Stimulated activated CD4-positive, alpha-beta T cell treated with anti-CD3 and anti-CD28 coated beads, TNF-alpha, amount 100 ng/mL, for 48 hours (primary cell): ENCODE results near the gene MS4A3.
"Not testable (repeated sequence)": the region's sequence is repeated elsewhere in the genome, so short reads cannot be mapped to it uniquely, and the experiment has no call there.

Experiments
- DNase-seq, 3 donors: peaks; one replicate each; pipeline ENCODE4 v3.0.0-alpha.2; 2020; ENCODE audit warnings: low read depth in 3 of 3

The MS4A3 gene

DNA sequence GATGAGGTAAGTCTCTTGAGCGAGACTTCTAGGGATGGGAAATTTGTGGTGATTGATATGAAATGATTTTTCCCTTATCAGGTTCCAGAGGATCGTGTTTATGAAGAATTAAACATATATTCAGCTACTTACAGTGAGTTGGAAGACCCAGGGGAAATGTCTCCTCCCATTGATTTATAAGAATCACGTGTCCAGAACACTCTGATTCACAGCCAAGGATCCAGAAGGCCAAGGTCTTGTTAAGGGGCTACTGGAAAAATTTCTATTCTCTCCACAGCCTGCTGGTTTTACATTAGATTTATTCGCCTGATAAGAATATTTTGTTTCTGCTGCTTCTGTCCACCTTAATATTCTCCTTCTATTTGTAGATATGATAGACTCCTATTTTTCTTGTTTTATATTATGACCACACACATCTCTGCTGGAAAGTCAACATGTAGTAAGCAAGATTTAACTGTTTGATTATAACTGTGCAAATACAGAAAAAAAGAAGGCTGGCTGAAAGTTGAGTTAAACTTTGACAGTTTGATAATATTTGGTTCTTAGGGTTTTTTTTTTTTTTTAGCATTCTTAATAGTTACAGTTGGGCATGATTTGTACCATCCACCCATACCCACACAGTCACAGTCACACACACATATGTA lies 39.1 kb downstream of the MS4A3 start:
- no peak for DNase-seq

DNA sequence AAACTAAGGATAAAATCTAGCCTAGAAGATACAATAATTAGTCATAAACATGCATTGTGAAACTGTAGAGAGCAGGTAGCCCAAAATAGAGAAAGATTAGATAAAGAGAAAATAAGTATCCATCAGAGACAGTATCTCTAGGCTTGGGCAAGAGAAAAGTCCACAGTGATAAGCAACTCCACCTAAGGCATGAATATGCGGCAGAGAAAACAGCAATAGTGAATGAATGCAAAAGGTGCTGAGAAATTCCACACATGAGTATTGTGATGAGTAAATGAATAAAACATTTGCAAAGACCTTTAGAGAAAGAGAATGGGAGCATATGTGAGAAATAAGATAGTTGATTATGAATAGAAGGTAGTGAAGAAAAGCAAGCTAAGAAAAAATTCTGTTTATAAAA lies 40.7 kb downstream of the MS4A3 start:
- no peak for DNase-seq

DNA sequence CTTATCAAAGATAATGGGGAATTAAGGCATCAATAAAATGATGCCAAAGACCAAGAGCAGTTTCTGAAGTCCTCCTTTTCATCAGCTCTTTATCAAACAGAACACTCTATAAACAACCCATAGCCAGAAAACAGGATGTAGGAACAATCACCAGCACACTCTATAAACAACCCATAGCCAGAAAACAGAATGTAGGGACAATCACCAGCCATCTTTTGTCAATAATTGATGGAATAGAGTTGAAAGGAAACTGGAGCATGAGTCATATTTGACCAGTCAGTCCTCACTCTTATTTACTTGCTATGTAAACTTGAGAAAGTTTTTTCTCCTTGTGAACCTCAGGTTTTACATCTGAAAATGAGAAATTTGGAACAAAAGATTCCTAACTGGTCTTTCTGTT lies 42.0 kb downstream of the MS4A3 start:
- DNase-seq: no peak

DNA sequence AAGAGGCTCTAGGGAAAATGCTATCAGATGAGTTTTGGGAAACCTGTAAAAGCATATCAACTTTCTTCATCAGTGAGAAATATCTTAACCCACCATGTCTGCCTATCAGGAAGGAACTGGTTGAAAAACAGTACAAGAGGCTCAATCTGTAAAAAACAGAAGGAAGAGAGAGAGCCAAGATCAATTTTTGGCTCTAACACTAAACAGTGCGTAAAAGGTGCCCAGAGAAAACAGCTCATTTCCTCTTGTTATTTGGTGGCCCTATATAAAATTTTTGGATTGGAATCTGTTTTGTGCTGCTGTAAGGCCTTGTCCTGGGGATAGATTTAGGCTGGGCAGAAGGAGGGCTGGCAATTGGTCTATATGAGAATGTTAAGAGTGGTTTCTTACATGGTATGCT lies 44.1 kb downstream of the MS4A3 start:
- no peak for DNase-seq

DNA sequence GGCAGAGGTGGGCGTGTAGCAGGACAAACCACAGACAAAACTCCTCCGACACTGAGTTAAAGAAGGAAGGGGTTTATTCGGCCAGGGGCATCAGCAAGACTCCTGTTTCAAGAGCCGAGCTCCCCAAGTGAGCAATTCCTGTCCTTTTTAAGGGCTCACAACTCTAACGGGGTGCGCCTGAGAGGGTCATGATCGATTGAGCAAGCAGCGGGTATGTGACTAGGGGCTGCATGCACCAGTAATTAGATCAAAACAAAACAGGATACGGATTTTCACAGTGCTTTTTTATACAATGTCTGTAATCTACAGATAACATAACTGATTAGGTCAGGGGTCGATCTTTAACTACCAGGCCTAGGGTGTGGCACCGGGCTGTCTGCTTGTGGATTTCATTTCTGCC lies 44.9 kb downstream of the MS4A3 start:
- not testable (repeated sequence) for DNase-seq

DNA sequence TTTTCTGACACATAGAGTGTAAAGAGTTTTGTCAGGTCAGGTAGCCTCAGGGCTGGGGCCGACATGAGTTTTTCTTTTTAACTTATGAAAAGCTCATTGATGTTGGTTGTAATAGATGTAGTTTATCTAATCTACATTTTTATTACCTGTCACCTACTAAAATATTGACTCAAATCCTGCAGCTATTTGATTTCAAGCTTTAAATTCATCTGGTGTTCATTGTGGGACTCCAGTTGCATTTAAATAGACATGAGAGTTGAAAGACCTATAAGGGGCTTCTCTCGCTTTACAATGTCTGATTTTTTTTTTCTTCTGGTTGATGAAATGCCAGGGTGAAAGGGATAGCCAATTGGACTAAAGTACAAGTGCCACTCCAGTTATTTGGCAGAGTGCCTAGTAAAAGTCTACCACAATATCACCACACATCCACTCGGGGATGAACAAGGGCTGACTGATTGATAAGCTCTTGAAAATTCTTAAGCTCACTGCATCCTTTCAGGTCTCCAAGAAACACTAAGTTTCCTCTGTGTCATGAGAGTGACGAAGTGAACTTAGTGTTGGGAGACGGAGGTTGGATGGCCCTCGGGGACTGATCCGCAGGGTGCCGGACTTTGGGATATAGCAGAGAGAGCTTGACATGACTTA lies 48.1 kb downstream of the MS4A3 start:
- not testable (repeated sequence) for DNase-seq

DNA sequence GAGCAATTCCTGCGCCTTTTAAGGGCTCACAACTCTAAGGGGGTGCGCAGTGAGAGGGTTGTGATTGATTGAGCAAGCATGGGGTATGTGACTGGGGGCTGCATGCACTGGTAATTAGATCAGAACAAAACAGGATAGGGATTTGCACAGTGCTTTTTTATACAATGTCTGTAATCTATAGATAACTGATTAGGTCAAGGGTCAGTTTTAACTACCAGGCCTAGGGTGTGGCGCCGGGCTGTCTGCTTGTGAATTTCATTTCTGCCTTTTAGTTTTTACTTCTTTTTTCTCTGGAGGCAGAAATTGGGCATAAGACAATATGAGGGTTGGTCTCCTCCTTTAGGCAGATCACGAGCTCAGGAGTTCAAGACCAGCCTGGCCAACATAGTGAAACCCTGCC lies 52.2 kb downstream of the MS4A3 start:
- not testable (repeated sequence) for DNase-seq

DNA sequence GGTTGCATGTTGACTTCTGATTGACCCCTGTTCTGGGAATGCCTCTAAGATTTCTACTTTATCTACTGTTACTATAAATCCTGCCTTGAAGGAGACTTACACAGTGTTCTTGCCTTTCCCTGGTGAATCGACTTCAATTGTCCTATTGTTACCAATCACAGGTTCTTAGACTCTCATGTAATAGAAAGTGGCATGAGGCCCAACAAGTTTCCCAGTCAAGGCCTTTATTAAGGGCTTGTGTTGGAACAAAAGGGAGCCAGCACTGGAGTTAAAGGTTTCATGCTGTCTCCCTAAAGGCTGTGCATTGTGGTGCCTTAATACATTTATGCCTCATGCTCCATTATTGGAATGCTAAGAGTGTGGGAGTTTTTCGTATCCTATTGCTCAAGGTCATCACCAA lies 55.3 kb downstream of the MS4A3 start:
- no peak for DNase-seq

DNA sequence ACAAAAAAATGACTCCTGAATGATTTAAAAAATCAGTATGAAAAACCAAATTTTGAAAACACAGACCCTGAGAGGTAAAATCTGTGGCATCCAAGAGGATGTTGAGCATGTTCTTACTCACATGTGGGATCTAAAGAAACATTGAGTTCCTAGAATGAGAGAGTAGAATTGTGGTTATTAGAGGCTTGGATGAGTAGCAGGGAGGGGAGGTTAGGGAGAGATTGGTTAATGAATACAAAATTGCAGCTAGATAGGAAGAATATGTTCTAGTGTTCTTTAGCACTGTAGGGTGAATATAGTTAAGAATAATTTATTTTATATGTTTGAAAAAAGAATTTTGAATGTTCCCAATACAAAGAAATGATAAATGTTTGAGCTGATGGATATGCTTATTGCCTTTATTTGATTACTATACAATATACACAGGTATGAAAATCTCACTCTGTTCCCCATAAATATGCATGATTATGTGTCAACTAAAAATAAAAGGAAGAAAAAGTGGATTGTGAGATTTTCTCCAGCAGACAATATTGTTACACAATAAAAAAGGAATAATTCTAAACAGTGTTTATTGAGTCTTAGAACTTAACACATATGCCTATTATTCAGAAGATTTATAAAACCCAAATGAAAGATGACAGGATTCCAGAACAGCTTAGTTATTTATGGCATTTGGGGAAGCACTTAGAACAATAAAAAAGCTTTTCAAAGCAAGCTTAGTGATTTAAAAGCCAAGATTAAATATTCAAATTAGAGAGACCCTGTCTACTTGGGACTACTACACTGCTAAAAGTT lies 60.7 kb downstream of the MS4A3 start:
- DNase-seq: no peak

DNA sequence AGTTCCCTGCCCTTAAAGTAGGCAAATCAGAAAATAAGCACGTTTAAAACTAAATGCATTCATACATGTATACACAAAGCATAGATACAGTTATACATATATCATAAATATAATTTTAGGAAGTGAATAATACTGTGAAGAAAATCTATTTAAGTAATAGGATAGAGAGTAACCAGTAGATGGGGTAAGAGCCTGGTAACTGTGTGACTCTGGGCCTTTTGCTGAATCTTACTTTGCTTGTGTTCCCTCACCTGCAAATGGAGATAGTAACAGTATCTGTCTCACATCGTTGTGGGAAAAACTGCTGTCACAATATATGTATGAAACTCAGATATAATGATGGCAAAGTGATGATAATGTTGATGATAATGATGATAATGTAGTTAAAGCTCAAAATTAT lies 61.9 kb downstream of the MS4A3 start:
- no peak for DNase-seq

DNA sequence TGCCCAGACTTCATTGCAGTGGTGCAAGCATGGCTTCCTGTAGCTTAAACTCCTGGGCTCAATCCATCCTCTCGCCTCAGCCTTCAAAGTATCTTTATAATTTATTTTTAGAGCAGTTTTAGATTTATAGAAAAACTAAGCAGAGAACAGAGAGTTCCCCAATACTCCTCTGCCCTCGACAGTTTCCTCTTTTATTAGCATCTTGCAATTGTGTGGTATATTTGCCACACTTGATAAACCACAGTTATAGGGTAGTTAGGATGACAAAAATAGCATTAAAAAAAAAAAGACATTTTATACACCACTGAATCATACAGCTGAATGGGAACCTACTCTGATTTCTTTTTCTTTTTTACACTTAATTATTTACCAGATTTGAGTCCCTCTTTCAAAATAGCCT lies 63.2 kb downstream of the MS4A3 start:
- DNase-seq: no peak
